ENCODE results near the gene PCDH9.

Gene PCDH9

DNA sequence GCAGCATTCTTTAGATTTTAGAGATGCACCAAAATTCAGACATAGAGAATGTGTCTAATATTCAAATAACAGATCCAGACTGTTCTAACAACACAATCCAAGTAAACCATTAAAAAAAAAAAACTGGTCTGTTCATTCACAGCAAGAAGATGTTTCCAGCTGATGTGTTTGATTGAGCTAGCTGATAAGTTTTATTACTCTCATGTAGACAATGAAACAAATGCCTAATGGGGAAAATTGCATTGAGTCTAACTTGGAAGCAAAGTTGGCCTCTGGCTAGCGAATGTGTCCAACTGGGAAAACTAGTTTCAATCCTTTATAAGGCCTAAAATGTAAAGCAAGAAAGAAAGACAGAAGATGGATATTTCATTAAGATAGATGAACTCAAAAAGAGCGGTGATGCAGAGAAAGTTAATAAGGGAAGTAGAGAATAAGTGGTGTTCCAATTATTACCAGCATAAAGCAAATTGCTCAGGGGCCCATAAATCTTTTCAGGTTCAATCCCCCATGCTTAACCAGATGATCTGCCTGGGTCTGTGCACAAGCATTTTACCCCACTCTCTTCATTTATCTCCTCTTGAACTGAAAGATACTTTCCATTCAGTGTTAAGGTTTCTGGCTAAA, 54.2 kb downstream of the PCDH9 start:
- in situ Hi-C loops (cut with MboI; ENCODE audit: low sequenced_read_pairs, unreplicated experiment): no loop called here
- TF ChIP-seq, protein P1, sequence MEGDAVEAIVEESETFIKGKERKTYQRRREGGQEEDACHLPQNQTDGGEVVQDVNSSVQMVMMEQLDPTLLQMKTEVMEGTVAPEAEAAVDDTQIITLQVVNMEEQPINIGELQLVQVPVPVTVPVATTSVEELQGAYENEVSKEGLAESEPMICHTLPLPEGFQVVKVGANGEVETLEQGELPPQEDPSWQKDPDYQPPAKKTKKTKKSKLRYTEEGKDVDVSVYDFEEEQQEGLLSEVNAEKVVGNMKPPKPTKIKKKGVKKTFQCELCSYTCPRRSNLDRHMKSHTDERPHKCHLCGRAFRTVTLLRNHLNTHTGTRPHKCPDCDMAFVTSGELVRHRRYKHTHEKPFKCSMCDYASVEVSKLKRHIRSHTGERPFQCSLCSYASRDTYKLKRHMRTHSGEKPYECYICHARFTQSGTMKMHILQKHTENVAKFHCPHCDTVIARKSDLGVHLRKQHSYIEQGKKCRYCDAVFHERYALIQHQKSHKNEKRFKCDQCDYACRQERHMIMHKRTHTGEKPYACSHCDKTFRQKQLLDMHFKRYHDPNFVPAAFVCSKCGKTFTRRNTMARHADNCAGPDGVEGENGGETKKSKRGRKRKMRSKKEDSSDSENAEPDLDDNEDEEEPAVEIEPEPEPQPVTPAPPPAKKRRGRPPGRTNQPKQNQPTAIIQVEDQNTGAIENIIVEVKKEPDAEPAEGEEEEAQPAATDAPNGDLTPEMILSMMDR (IDR thresholded peaks at IDR 0.05; ENCODE audit: borderline replicate concordance, control extremely low read depth, extremely low read depth, insufficient read depth, missing control alignments): no peak
- no peak for DNase-seq (ENCODE audit: low spot score)

DNA sequence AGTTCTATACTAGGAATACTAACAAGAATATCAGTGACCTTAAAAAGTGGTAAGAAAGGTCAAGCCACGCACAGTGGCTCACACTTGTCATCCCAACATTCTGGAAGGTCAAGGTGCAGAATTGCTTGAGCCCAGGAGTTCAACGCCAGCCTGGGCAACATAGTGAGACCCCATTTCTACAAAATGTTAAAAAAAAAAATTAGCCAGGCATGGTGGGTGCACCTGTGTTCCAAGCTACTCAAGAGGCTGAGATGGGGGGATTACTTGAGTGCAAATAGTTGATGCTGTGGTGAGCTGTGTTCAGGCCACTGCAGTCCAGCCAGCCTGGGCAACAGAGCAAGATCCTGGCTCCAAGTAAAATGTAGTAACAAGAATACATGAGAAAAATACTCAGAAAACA, 61.8 kb downstream of the PCDH9 start:
- in situ Hi-C loops (cut with MboI; ENCODE audit: low sequenced_read_pairs, unreplicated experiment): no loop called here

DNA sequence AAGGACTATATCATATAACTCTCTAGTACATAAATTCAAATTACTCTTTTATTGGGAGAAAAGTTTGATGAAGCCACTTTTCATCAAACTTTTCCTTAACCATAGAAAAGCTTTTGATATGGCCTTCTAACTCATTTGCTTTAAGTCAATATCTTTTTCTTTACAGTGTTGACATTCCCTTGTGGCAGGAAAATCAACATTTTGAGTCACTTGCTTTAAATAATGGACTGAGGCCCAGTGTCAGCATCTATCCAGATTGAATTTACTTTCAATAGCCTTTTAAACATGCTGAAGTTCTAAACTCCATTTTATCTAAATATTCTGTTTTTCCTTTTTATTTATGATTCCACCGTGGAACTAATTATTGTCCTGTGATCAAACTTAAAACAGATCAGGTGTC, 62.7 kb downstream of the PCDH9 start:
- DNase-seq (ENCODE audit: low spot score): no peak
- TF ChIP-seq, protein P1 (IDR thresholded peaks at IDR 0.05; ENCODE audit: borderline replicate concordance, control extremely low read depth, extremely low read depth, insufficient read depth, missing control alignments): no peak
- in situ Hi-C loops (cut with MboI; ENCODE audit: low sequenced_read_pairs, unreplicated experiment): no loop called here

More for the DNA sequence above, 61.8 kb downstream of the PCDH9 start:
- DNase-seq (ENCODE audit: low spot score): no peak
- TF ChIP-seq, protein P1 (IDR thresholded peaks at IDR 0.05; ENCODE audit: borderline replicate concordance, control extremely low read depth, extremely low read depth, insufficient read depth, missing control alignments): no peak

DNA sequence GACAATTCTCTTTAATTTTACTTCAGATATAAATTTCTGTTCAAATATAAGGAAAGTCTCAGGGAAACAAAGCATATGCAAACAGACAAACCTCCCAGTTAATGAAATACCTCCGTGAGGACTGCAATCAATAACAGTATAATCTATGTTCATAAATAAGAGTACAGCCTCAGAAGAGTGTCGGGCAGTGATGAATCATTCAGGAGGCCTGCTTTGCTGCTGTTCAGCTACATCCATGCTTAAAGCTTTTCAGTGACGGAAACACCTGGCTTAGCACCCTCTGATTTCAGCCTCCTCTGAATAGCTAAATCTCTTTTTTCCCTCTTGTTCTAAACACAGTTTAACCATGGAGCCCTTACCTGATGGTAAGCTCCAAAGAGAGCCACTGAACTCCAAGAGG, 69.0 kb downstream of the PCDH9 start:
- TF ChIP-seq, protein P1 (IDR thresholded peaks at IDR 0.05; ENCODE audit: borderline replicate concordance, control extremely low read depth, extremely low read depth, insufficient read depth, missing control alignments): no peak
- in situ Hi-C loops (cut with MboI; ENCODE audit: low sequenced_read_pairs, unreplicated experiment): no loop called here
- no peak for DNase-seq (ENCODE audit: low spot score)

DNA sequence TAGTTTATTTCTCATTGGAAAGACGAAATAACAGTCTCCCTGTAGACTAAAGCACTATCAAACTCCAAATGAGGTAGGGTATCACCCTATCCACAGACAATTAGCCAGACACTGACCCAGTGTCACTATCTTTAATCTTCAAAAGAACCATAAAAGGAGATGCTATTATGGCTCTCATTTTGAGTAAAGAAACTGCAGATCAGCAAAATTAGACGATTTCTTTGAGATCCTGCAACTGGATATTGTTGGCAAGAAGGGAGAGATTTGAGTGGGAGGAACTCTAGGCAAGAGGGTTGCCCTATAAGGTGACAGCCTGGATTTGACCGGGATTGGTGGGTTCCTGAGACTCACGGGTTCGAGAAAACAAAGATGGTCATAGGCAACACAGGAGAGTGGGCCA, 71.2 kb downstream of the PCDH9 start:
- no peak for DNase-seq (ENCODE audit: low spot score)
- TF ChIP-seq, protein P1 (IDR thresholded peaks at IDR 0.05; ENCODE audit: borderline replicate concordance, control extremely low read depth, extremely low read depth, insufficient read depth, missing control alignments): no peak
- in situ Hi-C loops (cut with MboI; ENCODE audit: low sequenced_read_pairs, unreplicated experiment): no loop called here

DNA sequence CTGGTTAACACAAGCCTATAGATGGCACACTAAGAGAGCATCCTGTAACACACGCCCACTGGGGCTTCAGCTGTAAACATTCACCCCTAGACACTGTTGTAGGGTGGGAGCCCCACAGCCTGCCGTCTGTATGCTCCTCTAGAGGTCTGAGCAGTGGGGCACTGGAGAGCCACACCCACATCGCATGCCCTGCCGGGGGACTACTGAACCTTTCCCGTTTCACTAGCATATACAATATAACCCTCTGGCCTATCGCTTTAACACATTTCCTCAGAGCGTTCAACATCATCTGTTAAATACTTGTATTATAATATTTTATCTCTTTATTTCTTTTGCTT, 73.4 kb downstream of the PCDH9 start:
- DNase-seq (ENCODE audit: low spot score): no peak
- in situ Hi-C loops (cut with MboI; ENCODE audit: low sequenced_read_pairs, unreplicated experiment): no loop called here
- TF ChIP-seq, protein P1 (IDR thresholded peaks at IDR 0.05; ENCODE audit: borderline replicate concordance, control extremely low read depth, extremely low read depth, insufficient read depth, missing control alignments): no peak

Data from GM13976 (cell line).